Breast epithelium (tissue), 4 donors: ENCODE measurements around the gene CLTCL1. TPM values are rescaled to one million over a fixed set of nuclear protein-coding genes. Genes with fewer than 3 reads are reported as not detected.

ENCODE experiments used
- DNase-seq, 2 donors: peaks; one replicate each; pipeline ENCODE4 v3.0.0-alpha.2; 2019; ENCODE audit warnings: low spot score in 2 of 2
- H3K27ac ChIP-seq, 2 donors: fragments of 200-600 bp; sonication (generic) in 1 of 2; one replicate each; pipeline ENCODE4 v1.5.1; 2016 to 2019; ENCODE audit warnings: mild to moderate bottlenecking in 1 of 2
- H3K27me3 ChIP-seq, 2 donors: fragments of 200-600 bp; sonication (generic) in 1 of 2; one replicate each; pipeline versions ENCODE4 v1.5.1 to v1.6.0; 2017 to 2019; ENCODE audit warnings: control low read depth in 1 of 2, mild to moderate bottlenecking in 1 of 2
- H3K36me3 ChIP-seq: fragments of 200-600 bp; one replicate; pipeline ENCODE4 v1.5.1; 2019
- H3K4me1 ChIP-seq, 2 donors: fragments of 200-600 bp; sonication (generic); one replicate each; pipeline ENCODE4 v1.5.1; 2016 to 2019; ENCODE audit warnings: control low read depth in 1 of 2
- H3K4me3 ChIP-seq, 3 donors: fragments of 200-600 bp; sonication (generic); 1 replicate in 2 of 3; 2 replicates in 1 of 3; pipeline ENCODE4 v1.5.1; 2016 to 2019; ENCODE audit warnings: mild to moderate bottlenecking in 3 of 3, moderate library complexity in 2 of 3
- H3K9me3 ChIP-seq, 2 donors: fragments of 200-600 bp; sonication (generic) in 1 of 2; one replicate each; pipeline ENCODE4 v1.5.1; 2016 to 2019; ENCODE audit warnings: control low read depth in 1 of 2
- POLR2A ChIP-seq: fragments of 450-650 bp; IDR thresholded peaks from one replicate; pipeline ENCODE4 v1.6.1; 2016; ENCODE audit warnings: antibody characterized with exemption, mild to moderate bottlenecking, moderate library complexity
- POLR2AphosphoS5 ChIP-seq, 3 donors: sonication (generic); formaldehyde crosslinking; IDR thresholded peaks; one replicate each; pipeline ENCODE4 v1.6.1; 2017; ENCODE audit warnings: antibody characterized with exemption in 3 of 3
- intact Hi-C: fragments of 100-400 bp; cut with DNase I; formaldehyde crosslinking; loops from one replicate; pipeline ENCODE4 v1.15.1; 2023; ENCODE audit warnings: low total_unique reads
- total RNA-seq, 3 donors: library from RNA; depleted of rRNA; stranded (reverse); fragments of >200 nt; gene quantifications; one replicate each; pipeline ENCODE4 v1.1.0, GENCODE V29; 2016
- TF ChIP-seq, protein P1 (sequence below), 3 donors: fragments of 450-650 bp; IDR thresholded peaks; one replicate each; pipeline ENCODE4 v1.5.1; 2016 to 2017; ENCODE audit warnings: antibody characterized with exemption in 3 of 3, mild to moderate bottlenecking in 3 of 3, moderate library complexity in 3 of 3

The CLTCL1 gene
- total RNA-seq, 3 donors from 2014 or later, result 2.8 to 27.0 (median 8.2) TPM

DNA sequence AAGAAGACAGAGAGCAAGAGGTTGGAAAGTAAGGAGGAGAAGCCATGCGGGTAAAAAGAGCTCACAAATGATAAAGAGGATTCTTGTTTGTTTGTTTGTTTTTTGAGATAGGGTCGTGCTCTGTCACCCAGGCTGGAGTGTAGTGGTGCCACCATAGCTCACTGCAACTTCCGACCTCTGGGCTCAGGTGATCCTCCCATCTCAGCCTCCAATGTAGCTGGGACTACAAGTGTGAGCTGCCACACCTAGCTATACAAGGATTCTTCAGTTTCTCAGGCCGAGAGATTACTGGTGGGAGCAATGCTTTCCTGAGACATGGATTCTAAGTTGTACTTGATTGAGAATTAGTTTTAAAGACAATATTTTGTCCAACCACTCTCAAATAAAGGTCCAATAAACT lies 55.6 kb downstream of the CLTCL1 start:
- Histone ChIP-seq H3K36me3 (no peaks in the 10 kb centered on the region), H3K27ac (no peak overlapping the region), H3K27me3 (no peaks in the 10 kb centered on the region), H3K9me3 (no peaks in the 10 kb centered on the region), H3K4me1 (no peaks in the 10 kb centered on the region), H3K4me3 (no peak overlapping the region)
- intact Hi-C loops, result no loop called here
- DNase-seq, result no peak
- TF ChIP-seq POLR2A, result no peak
- TF ChIP-seq POLR2AphosphoS5 (IDR thresholded peaks at IDR 0.05), result no peak
- TF ChIP-seq, protein P1, sequence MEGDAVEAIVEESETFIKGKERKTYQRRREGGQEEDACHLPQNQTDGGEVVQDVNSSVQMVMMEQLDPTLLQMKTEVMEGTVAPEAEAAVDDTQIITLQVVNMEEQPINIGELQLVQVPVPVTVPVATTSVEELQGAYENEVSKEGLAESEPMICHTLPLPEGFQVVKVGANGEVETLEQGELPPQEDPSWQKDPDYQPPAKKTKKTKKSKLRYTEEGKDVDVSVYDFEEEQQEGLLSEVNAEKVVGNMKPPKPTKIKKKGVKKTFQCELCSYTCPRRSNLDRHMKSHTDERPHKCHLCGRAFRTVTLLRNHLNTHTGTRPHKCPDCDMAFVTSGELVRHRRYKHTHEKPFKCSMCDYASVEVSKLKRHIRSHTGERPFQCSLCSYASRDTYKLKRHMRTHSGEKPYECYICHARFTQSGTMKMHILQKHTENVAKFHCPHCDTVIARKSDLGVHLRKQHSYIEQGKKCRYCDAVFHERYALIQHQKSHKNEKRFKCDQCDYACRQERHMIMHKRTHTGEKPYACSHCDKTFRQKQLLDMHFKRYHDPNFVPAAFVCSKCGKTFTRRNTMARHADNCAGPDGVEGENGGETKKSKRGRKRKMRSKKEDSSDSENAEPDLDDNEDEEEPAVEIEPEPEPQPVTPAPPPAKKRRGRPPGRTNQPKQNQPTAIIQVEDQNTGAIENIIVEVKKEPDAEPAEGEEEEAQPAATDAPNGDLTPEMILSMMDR (IDR thresholded peaks at IDR 0.05), result no peak

DNA sequence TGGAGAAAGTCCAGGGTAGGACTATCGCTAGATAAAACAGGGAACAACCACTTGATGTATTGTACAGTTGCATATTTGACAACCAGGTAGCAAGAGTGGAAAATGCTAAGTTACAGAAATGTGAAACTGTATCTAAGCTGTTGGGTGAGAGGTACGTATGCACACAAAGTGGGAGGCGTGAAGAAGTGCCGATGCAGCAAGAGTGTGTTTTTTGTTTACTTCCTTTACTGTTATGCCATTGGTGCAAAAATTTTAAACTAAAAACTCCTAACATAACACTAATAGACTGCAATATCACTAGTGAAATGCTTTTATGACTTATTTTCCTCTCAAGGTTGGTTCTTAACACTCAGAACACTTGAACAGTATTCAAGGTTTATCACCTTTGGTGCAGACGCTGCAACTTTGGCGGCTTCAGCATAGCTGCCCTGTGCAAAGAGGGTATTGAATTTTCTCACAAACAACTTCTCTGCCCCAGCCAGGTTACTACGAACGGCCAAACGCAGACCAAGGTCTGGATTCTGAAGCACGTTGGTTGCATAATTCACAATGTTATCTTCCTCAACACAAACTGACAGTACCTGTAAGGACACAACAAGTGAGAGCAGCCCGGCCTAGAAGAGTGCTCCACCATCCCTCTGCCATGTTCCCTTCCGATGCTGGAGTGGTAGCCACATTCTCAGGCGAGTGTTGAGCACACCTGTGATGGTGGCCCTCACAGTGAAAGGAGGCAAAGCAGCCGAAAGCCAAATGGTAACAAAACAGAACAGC lies 57.2 kb downstream of the CLTCL1 start:
- Histone ChIP-seq H3K4me1 (no peaks in the 10 kb centered on the region), H3K27me3 (no peaks in the 10 kb centered on the region), H3K27ac (no peak overlapping the region), H3K36me3 (no peaks in the 10 kb centered on the region), H3K9me3 (no peaks in the 10 kb centered on the region), H3K4me3 (no peak overlapping the region)
- intact Hi-C loops, result no loop called here
- no peak for DNase-seq
- TF ChIP-seq POLR2A (no peak), POLR2AphosphoS5 (IDR thresholded peaks at IDR 0.05) (no peak)
- TF ChIP-seq, protein P1 (IDR thresholded peaks at IDR 0.05), result no peak

DNA sequence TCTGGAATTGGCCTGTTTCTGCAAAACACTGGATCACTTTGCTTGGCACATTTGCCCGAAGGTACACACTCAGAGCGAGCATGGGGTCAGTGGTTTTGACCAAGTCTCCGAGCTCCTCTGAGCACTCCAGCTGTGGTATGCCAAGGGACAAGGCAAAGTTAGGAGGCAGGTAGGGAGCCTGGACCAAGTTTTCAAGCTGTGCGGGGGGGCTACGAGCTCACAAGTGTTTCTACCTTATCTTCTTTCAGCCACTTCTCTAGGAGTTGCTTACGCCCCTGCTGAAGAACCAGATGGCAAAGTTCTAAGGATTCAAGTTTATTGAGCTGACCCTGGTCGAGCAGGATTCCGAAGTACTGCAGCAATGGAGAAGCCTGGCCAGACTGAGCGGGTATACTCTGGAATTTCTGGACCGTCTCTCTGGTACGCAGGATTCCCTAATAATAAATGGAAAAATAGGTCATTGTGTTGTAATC lies 58.3 kb downstream of the CLTCL1 start:
- TF ChIP-seq, protein P1 (IDR thresholded peaks at IDR 0.05), result no peak
- TF ChIP-seq POLR2A (no peak), POLR2AphosphoS5 (IDR thresholded peaks at IDR 0.05) (no peak)
- intact Hi-C loops, result no loop called here
- H3K27ac ChIP-seq, result no peak overlapping the region

DNA sequence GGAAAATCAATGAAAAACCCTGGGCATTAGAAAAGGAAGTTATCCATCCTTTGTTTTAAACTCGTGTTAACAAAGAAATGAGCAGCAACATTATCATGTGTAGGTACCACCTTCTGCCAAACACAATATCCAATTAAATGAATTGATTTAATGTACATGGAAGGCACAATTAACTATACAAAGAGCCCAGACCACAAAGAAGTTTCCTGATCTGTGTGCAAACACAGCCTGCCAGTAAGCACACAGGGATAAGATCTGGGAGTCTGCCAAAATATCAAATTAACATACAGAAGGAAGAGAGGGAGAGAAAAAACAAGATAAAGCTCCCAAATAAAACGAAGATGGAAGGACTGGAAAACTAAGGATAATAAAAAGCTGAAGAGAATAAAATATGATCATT lies 58.9 kb downstream of the CLTCL1 start:
- Histone ChIP-seq H3K36me3 (no peaks in the 10 kb centered on the region), H3K4me1 (no peaks in the 10 kb centered on the region), H3K27ac (no peak overlapping the region), H3K4me3 (no peak overlapping the region), H3K9me3 (no peaks in the 10 kb centered on the region), H3K27me3 (no peaks in the 10 kb centered on the region)
- DNase-seq, result no peak
- TF ChIP-seq, protein P1 (IDR thresholded peaks at IDR 0.05), result no peak
- no peak for TF ChIP-seq POLR2A
- no peak for TF ChIP-seq POLR2AphosphoS5 (IDR thresholded peaks at IDR 0.05)
- intact Hi-C loops, result no loop called here

More for the DNA sequence above, 58.3 kb downstream of the CLTCL1 start:
- Histone ChIP-seq H3K36me3 (no peaks in the 10 kb centered on the region), H3K4me1 (no peaks in the 10 kb centered on the region), H3K9me3 (no peaks in the 10 kb centered on the region), H3K27me3 (no peaks in the 10 kb centered on the region), H3K4me3 (no peak overlapping the region)
- DNase-seq, result no peak

DNA sequence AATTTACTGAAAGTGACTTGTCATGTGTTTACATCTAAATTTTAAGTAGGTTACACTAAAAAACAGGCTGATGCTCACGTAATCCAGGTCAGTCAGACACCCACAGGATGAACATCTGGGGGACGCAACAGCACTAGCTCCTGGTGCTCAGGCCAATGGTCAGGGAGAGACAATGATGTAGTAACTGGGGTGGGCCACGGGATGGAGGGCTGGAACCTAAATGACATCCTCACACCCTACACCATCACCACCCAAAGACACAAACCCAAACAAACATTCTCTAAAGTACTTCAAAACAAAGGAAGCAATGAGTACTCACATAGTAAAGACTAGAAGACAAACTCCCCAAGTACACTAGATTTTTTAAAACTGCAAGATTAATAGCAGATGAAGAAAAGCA lies 59.5 kb downstream of the CLTCL1 start:
- TF ChIP-seq, protein P1 (IDR thresholded peaks at IDR 0.05), result no peak
- TF ChIP-seq POLR2AphosphoS5 (IDR thresholded peaks at IDR 0.05) (no peak), POLR2A (no peak)
- DNase-seq, result no peak
- H3K36me3 ChIP-seq, result no peaks in the 10 kb centered on the region

More for the DNA sequence above, 59.5 kb downstream of the CLTCL1 start:
- intact Hi-C loops, result no loop called here
- Histone ChIP-seq H3K4me1 (no peaks in the 10 kb centered on the region), H3K9me3 (no peaks in the 10 kb centered on the region), H3K27me3 (no peaks in the 10 kb centered on the region), H3K4me3 (no peak overlapping the region), H3K27ac (no peak overlapping the region)
